ENCODE results near the gene UTP3.

DNA sequence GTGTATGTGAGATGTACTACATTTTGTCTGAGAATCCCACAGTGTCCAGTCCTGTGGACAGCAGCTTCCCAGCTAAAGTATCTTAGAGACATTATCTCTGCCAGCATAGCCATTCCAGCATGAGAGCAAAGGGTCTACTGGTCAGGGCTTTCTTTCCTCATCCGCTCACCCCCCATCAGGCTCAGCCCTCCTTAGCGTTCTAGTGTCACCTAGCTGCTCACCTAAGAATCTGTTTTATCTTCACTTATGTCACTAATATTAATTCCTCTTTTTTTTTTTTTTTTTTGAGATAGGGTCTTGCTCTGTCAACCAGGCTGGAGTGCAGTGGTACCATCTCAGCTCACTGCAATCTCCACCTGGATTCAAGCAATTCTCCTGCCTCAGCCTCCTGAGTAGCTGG, 49.1 kb downstream of the UTP3 start:
- TF ChIP-seq, protein P1, sequence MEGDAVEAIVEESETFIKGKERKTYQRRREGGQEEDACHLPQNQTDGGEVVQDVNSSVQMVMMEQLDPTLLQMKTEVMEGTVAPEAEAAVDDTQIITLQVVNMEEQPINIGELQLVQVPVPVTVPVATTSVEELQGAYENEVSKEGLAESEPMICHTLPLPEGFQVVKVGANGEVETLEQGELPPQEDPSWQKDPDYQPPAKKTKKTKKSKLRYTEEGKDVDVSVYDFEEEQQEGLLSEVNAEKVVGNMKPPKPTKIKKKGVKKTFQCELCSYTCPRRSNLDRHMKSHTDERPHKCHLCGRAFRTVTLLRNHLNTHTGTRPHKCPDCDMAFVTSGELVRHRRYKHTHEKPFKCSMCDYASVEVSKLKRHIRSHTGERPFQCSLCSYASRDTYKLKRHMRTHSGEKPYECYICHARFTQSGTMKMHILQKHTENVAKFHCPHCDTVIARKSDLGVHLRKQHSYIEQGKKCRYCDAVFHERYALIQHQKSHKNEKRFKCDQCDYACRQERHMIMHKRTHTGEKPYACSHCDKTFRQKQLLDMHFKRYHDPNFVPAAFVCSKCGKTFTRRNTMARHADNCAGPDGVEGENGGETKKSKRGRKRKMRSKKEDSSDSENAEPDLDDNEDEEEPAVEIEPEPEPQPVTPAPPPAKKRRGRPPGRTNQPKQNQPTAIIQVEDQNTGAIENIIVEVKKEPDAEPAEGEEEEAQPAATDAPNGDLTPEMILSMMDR (IDR thresholded peaks at IDR 0.05), result no peak
- no peak for TF ChIP-seq POLR2A (IDR thresholded peaks at IDR 0.05)
